CD4-positive, alpha-beta T cell treated with Interleukin-12 subunit alpha and Interleukin-12 subunit beta, for 1 hour (primary cell): Measurements from ENCODE around the gene HDAC2.

Experiments
- DNase-seq: peaks from one replicate; pipeline ENCODE4 v3.0.0-alpha.2; 2020

The HDAC2 gene

DNA sequence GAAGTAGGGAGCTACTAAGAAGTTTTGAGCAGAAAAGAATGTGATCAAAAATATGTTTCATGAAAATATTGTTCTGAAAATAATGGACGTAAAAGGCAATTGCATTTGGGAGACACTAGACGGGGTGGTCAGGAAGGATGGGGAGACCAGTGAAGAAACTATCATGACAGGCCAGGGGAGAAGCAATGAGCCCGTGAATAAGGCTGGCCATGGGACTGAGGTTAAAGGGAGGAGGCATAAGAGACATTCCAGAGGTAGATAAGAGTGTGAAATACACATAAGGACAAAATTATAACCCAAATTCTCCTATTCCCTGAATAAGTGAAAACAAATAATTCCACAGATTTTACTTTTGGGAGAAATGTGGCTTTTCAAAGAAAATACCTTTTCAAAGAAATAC is 62.1 kb downstream of the HDAC2 start:
- no peak for DNase-seq

DNA sequence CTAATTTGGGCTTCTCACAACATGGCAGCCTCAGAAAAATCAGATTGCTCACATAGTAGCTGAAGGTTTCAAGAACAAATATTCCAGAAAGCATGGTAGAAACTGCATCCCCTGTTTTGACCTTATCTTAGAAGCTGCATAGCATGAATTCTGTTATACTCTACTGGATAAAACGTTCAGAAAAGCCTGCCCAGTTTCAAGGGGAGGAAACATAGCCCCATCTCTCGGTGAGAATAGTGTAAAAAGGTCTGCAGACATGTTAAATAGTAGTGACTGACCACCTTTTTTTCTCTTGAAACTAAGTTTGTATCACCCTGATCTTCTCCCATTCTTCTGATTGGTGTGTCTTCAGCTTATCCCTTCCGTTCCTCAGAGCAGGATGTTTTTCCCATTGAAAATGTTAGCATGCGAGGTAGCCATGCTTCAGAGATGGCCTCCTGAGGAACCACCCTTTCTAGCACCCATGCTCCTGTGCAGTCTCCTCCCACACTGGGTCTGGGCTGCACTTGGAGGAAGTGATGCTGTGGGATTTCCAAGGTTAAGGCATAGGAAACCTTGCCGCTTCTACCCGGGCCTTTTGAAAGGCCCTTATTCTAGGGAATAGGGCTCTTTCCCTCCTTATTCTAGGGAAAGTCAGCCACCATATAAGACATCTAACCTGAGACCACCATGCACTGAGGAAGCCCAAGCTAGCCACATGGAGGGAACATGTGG is 63.7 kb downstream of the HDAC2 start:
- DNase-seq, result no peak

DNA sequence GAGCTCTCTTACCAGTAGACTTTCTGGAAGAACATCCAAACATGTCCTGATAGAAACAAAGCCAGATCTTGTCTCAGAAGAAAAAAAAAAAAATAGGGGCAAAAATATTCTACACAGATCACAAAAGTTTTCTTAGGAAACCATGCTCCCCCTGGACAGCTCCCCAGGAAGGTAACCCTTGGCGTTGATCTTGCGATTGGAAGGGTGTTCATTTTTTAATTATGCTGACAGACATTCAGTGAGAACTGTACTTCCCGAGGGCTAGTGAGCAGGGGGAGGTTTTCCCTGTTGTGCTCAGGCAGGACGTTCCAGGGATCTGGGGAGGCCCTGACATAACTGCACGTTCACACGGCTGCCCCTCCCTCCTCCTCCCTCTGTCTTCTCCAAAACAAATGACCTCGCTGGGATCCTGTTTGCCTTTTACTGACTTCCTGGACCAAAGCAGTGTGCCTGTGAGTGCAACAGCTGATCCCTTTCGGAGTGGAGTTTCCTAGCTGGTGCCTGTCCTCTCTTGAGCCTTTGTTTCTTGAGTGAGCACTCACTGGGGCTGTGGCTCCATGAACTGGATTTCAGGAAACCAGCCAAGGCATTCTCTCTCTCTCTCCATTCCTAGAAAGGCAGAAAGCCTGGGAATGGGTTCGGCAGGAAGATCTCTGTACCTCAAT is 67.2 kb downstream of the HDAC2 start:
- DNase-seq, result no peak

DNA sequence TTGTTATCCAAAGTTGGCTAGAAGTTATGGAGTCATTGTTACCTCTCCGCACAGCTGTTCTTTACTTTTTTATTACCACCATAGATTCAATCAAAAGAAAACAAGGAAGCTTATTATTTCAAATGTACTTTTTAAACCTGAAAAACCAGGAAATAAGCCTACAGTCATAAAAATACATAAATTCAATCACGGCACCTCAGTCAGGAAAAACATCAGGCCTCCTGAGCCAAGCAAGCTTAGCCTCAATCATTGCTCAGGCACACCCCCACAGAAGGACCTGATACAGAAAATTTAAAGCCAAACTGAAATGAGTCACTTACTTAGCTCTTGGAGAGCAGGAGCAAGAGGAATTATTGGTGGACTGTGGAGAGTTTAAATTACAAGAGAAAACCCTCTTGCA is 69.5 kb downstream of the HDAC2 start:
- DNase-seq, result no peak

DNA sequence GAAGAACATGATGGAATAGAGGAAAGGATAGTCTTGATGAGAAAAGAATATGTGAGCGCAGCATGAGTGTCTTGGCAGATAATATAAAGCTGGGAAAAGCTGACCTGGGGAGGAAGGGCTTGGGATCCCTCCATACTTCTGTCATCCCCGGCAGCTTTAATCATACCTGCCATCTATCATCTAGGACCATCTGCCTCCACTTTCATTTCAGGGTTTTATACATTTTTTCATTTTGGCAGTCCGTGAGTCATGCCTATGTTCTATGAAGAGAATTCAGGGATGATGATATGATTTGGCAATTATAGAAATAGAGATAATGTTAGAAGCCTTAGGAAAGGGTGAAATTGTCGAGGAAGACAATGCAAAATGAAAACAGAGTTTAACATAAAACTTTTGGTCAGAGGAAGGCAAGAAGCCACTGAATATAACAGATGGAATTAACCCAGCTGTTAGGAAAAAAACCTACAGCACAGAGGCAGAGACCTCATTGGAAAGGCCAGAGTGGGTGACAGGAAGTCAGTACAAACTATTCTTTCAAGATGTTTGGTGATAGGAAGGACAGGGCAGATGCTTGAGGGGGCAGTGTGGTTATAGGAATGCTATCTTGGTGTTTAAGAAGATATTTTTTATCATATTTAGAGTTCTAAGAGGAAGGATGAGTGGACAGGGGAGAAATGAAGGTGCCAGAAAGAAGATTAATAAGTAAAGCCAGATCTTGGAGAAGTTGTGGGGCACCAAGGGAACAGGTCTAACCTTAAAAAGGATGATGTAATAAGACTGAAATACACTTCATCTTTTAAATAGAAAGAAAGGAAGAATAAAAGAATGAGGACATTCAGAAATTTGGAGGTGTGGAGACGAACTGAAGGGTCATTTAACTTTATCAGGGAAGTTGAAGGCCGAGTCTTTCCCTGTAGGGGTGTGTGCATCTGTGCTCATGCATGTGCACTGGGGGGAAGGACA is 76.0 kb downstream of the HDAC2 start:
- DNase-seq, result no peak

DNA sequence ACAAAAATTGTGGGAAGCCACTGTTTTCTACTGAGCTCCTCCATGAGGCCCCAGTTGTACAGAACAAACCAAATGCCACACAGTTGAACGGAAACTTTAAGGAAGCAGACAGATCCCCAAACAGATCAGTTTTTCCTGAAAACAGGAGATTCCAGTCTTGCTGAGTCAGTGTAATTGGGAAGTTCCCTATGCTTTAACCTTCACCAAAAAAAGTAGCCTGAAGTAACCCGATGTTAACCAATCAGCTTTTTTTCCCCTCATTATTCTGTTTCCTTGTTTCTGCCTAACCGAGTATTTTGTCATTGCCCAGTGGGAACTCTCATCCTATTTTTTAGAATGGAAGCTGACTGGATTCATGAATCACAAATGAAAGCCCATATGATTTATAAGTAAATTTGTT is 77.1 kb downstream of the HDAC2 start:
- no peak for DNase-seq

DNA sequence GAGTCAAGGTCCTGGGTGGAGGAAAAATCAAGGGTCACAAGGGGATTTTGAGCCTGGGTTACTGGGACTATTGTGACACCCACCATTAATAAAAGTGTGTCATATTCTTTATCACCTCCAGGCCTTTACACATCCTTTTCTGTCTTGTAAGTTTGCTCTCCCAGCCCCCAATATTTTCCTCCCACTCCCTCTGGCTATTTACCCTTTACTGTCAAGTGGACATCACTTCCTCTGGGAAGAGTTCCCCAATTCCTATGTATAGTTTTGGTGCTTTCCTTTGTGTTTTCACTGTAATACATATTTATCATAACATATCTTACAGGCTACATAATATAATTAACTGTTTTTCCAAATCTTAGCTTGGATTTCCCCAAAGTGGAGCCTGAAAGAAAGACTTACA is 77.5 kb downstream of the HDAC2 start:
- no peak for DNase-seq

DNA sequence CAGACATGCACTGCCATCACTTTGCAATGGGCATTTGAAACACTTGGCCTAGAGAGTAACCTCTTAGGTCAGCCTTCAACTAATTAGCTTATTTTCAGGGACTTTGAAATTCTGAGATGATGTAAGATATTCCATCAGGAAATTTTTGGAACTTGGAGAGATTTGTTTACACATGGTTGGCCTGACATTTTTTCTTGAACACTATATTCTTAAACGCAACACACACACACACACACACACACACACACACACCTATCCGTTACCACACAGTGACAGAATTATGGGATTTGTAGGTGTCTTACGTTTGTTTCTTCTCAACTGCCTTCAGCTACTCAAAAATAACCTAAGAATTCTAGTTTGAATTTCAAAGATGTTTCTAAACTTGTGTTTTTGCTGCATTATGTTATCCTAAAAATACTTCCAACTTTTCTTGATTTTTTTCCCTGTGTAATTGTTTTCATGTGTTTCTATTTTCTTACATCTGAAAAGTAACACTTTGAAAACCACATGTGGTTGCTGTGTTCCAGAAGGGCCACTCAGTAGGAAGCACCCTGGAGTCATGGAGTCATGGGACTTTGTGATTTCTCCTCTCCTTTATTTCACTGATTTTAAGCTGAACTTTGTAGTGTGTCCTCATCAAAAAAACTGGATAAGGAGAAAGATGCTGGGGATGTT is 81.9 kb downstream of the HDAC2 start:
- DNase-seq, result no peak

DNA sequence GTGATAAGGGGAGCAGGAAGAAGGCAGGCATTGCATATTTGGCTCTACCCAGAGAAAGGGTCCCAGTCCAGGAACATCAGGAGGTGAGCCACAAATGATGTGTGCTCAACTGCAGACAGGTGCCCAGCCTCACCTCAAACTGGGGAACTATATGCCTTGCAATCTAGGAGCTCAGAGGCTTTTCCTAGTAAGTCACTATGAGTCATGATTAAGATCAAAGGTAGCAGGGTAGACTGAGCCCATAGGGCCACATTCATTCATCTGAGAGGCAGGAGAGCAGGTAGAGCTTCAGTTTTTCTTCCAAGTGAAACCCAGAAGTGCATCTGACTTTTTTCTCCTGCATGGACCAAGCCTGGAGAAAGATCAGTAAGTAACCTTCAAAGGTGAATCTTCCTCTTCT is 82.5 kb downstream of the HDAC2 start:
- no peak for DNase-seq

DNA sequence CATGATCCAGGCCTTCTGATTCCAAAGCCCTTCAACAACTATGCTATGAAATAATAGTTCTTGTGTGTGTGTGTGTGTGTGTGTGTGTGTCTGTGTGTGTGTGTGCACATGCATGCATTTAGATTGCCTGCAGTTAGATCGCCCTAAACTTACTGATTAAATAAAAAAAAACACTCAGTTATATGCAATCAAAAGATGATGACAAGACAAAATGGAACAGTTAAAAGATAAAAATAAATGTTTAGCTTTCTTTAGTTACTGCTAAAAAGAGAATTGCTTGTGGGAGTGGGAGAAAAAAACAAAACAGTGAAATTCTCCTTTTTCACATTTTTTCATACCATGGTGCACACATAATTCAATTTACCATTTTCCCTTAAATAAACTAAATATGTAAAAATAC is 84.4 kb downstream of the HDAC2 start:
- no peak for DNase-seq

DNA sequence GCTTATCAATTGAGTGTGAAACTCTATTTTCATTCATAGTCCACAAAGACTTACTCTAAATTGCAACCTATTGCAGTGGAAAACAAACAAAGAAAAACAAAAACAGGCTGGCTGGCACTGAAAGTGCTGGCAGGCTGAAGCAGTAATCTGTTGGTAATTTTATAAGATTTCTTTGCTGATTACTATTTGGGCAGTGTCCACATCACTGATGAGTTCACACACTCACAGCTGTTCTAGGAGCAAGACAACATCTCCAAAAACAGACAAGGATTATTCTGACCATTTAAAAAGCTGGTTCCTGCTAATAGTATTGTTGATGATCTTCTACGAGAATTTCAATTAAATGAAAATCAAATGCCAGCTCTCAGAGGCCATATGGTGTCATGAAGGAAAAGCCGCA is 86.9 kb downstream of the HDAC2 start:
- no peak for DNase-seq
